HCT116 (cell line): ENCODE results near the gene NDRG3. TPM values are rescaled to one million over a fixed set of nuclear protein-coding genes. Genes with fewer than 3 reads are reported as not detected.

Experiments
- ATAC-seq: fragments of 200-7000 bp; cut with Tn5 transposase; 2 replicates; pipeline ENCODE4 v1.9.1; 2020; ENCODE audit warnings: mild to moderate bottlenecking, moderate library complexity
- BruUV-seq: library from RNA; stranded (reverse); fragments of 400-500 nt; replicated peaks from 2 replicates; lab custom pipeline; 2021; lab: Mats Ljungman, UMichigan
- CTCF ChIA-PET: fragments of 300-600 bp; sonication (Branson Sonifier 250); formaldehyde crosslinking; loops from one replicate; lab custom pipeline; 2021; ENCODE audit warnings: antibody characterized with exemption; lab: Charles Lee
- POLR2A ChIA-PET: fragments of 300-600, 350-600 bp; sonication (Branson Sonifier 250); formaldehyde crosslinking; loops from one replicate; lab custom pipeline; 2021; ENCODE audit warnings: antibody characterized with exemption; lab: Charles Lee
- RAD21 ChIA-PET, 2 experiments: fragments of 300-600 bp; sonication (Branson Sonifier 250); formaldehyde crosslinking; loops; one replicate each; lab custom pipeline; 2023; ENCODE audit warnings: low total read pairs in 2 of 2; ENCODE audit not compliant: uncharacterized antibody in 2 of 2, unreplicated experiment in 2 of 2, low non-redundant PET in 1 of 2; lab: Charles Lee
- DNase-seq: peaks from one replicate; pipeline ENCODE4 v3.0.0-alpha.2; 2010; ENCODE audit warnings: low read depth, low spot score
- H2AFZ ChIP-seq: fragments of 200-600 bp; shearing (Covaris generic), sonication (generic); 2 replicates; pipeline ENCODE4 v1.6.1; 2017; ENCODE audit warnings: low read depth, mixed run types, mixed read lengths, antibody characterized with exemption, low read length; ENCODE audit not compliant: poor library complexity, severe bottlenecking
- H3K27ac ChIP-seq: 2 replicates; pipeline ENCODE4 v1.5.1; 2012; ENCODE audit warnings: low read depth, low read length
- H3K27me3 ChIP-seq: fragments of 200-600 bp; sonication (generic); 2 replicates; pipeline ENCODE4 v1.6.1; 2016; ENCODE audit warnings: mixed run types, low read length, mixed read lengths; ENCODE audit not compliant: insufficient read depth
- H3K36me3 ChIP-seq, 2 experiments: fragments of 200-500 bp in 1 of 2; fragments of 200-600 bp in 1 of 2; sonication (Bioruptor generic) in 1 of 2; sonication (generic) in 1 of 2; 2 replicates each; pipeline versions ENCODE4 v1.5.1 to v1.6.1; 2014 to 2016; ENCODE audit warnings: low read length in 2 of 2, inconsistent platforms in 1 of 2, mixed read lengths in 1 of 2, mixed run types in 1 of 2; ENCODE audit not compliant: insufficient read depth in 2 of 2, control insufficient read depth in 1 of 2
- H3K4me1 ChIP-seq, 2 experiments: fragments of 200-600 bp in 1 of 2; sonication (generic) in 1 of 2; 2 replicates each; pipeline versions ENCODE4 v1.5.1 to v1.6.1; 2012 to 2017; ENCODE audit warnings: low read length in 2 of 2, inconsistent platforms in 1 of 2, mild to moderate bottlenecking in 1 of 2, mixed read lengths in 1 of 2, mixed run types in 1 of 2, moderate library complexity in 1 of 2; ENCODE audit not compliant: insufficient read depth in 2 of 2, control insufficient read depth in 1 of 2
- H3K4me2 ChIP-seq: fragments of 200-600 bp; sonication (generic); 2 replicates; pipeline ENCODE4 v1.6.1; 2017; ENCODE audit warnings: mixed run types, low read length, mixed read lengths
- H3K4me3 ChIP-seq, 2 experiments: fragments of 200-600 bp in 1 of 2; sonication (generic) in 1 of 2; replicated peaks in 1 of 2; 2 replicates each; pipeline ENCODE4 v1.5.1; 2011 to 2016; ENCODE audit warnings: low read length in 2 of 2, control low read depth in 1 of 2, low read depth in 1 of 2, mild to moderate bottlenecking in 1 of 2, mixed read lengths in 1 of 2, mixed run types in 1 of 2
- H3K79me2 ChIP-seq: fragments of 200-600 bp; sonication (generic); 2 replicates; pipeline ENCODE4 v1.6.1; 2017; ENCODE audit warnings: mild to moderate bottlenecking, mixed run types, low read length, moderate library complexity, mixed read lengths; ENCODE audit not compliant: insufficient read depth
- H3K9ac ChIP-seq: fragments of 200-600 bp; sonication (generic); 2 replicates; pipeline ENCODE4 v1.6.1; 2016; ENCODE audit warnings: low read length, mixed read lengths
- H3K9me2 ChIP-seq: fragments of 200-600 bp; sonication (generic), shearing (Covaris generic); 2 replicates; pipeline ENCODE4 v1.6.1; 2017; ENCODE audit warnings: mixed run types, mild to moderate bottlenecking, moderate library complexity; ENCODE audit not compliant: insufficient read depth
- H3K9me3 ChIP-seq, 2 experiments: fragments of 200-500 bp in 1 of 2; fragments of 200-600 bp in 1 of 2; sonication (Bioruptor generic) in 1 of 2; sonication (generic) in 1 of 2; 2 replicates each; pipeline ENCODE4 v1.6.1; 2014 to 2017; ENCODE audit warnings: low read length in 2 of 2, mixed read lengths in 2 of 2, inconsistent platforms in 1 of 2, low read depth in 1 of 2, mild to moderate bottlenecking in 1 of 2, mixed run types in 1 of 2, moderate library complexity in 1 of 2; ENCODE audit not compliant: control insufficient read depth in 1 of 2, insufficient read depth in 1 of 2
- H4K20me1 ChIP-seq: fragments of 200-600 bp; sonication (generic), shearing (Covaris generic); 2 replicates; pipeline ENCODE4 v1.6.1; 2017; ENCODE audit warnings: mixed run types, mild to moderate bottlenecking, moderate library complexity; ENCODE audit not compliant: insufficient read depth
- CBX3 ChIP-seq: IDR thresholded peaks from 2 replicates; pipeline ENCODE4 v1.6.1; 2012; ENCODE audit warnings: low read depth
- EGR1 ChIP-seq: IDR thresholded peaks from 2 replicates; pipeline ENCODE4 v1.6.1; 2012; ENCODE audit warnings: low read depth
- EZH2 ChIP-seq: fragments of 200-600 bp; sonication (generic); IDR thresholded peaks from 2 replicates; pipeline ENCODE4 v1.6.1; 2017; ENCODE audit warnings: antibody characterized with exemption, mixed run types
- EZH2phosphoT487 ChIP-seq: fragments of 200-600 bp; IDR thresholded peaks from 2 replicates; pipeline ENCODE4 v1.6.1; 2018; ENCODE audit warnings: antibody characterized with exemption, borderline replicate concordance
- FOSL1 ChIP-seq: IDR thresholded peaks from 2 replicates; pipeline ENCODE4 v1.6.1; 2012; ENCODE audit warnings: low read depth
- JUND ChIP-seq: IDR thresholded peaks from 2 replicates; pipeline ENCODE4 v1.6.1; 2012
- MAX ChIP-seq: IDR thresholded peaks from 2 replicates; pipeline ENCODE4 v1.6.1; 2012
- POLR2AphosphoS5 ChIP-seq: IDR thresholded peaks from 2 replicates; pipeline ENCODE4 v1.6.1; 2011; ENCODE audit warnings: mild to moderate bottlenecking, low read depth, low read length, moderate library complexity
- REST ChIP-seq: IDR thresholded peaks from 2 replicates; pipeline ENCODE4 v1.6.1; 2012; ENCODE audit warnings: low read depth
- SIN3A ChIP-seq: IDR thresholded peaks from 2 replicates; pipeline ENCODE4 v1.6.1; 2012; ENCODE audit warnings: low read depth
- SP1 ChIP-seq: IDR thresholded peaks from 2 replicates; pipeline ENCODE4 v1.6.1; 2012; ENCODE audit warnings: low read depth
- YY1 ChIP-seq: IDR thresholded peaks from 2 replicates; pipeline ENCODE4 v1.6.1; 2011; ENCODE audit warnings: low read length, low read depth, moderate library complexity, mild to moderate bottlenecking; ENCODE audit not compliant: insufficient replicate concordance; ENCODE audit errors: extremely low read depth
- intact Hi-C: fragments of 100-400 bp; cut with micrococcal nuclease; formaldehyde crosslinking; loops from 2 replicates; pipeline ENCODE4 v1.10.0; 2022
- total RNA-seq: library from RNA; stranded (reverse); gene quantifications from one replicate; pipeline ENCODE4 v1.2.1, GENCODE V29; 2021; ENCODE audit not compliant: unreplicated experiment
- TF ChIP-seq, protein P1 (sequence below): IDR thresholded peaks from 2 replicates; pipeline ENCODE4 v1.6.1; 2012
- TF ChIP-seq, protein P2 (sequence below), 3 experiments: fragments of 200-600 bp in 1 of 3; sonication (generic) in 1 of 3; IDR thresholded peaks in 2 of 3; conservative IDR thresholded peaks in 1 of 3; 2 replicates each; pipeline ENCODE4 v1.5.1; 2012 to 2017; ENCODE audit warnings: low read depth in 2 of 3, low read length in 2 of 3, antibody characterized with exemption in 1 of 3, borderline replicate concordance in 1 of 3, control low read depth in 1 of 3, mild to moderate bottlenecking in 1 of 3, mixed read lengths in 1 of 3, mixed run types in 1 of 3, moderate library complexity in 1 of 3; ENCODE audit not compliant: insufficient read depth in 1 of 3

The NDRG3 gene
- total RNA-seq, 1 experiment from 2014 or later: 29.3 TPM

DNA sequence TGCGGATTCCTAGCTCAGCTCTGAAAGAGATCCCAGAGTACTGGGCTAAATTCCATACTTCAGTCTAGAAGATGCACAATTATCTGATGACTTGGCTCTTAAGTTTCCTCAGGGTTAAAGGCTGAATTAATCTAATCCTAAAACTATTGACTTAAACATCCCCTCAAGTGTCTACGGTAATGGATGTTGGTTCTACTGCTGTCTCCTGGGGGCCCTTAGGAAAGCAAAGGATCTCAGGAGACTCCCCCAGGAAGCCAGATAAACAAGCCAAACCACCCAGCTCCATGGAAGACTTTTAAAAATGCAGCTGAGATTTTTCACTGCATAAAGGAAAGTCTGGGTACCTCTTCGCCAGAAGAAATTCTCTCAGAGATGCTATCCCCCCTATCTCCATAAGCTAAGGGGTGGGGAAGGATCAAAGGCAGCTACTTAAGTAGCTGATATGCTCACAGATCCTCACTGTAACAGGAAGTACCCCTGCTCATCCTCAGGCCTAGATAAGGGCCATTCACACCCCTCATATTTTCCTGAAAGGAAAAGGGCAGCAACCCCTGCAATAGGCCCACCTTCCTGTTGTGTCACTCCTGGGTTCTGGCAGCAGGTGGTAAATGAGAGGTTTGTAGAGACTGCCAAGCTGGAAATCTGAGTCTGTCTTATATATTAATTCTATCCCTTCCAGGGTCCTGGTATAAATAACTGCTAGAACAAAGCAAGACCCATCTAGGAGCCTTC lies 9.3 kb downstream of the NDRG3 start:
- no peak for ATAC-seq
- no TSS peak for BruUV-seq
- ChIA-PET RAD21 (no interaction called here), CTCF (interaction anchor here (0.9 to 1.7 kb wide), 3 partner anchors 18 to 37 kb away, joined by 3 to 6 read pairs (median 4); partner anchors contain the start of gene DSN1), POLR2A (no interaction called here)
- H2AFZ ChIP-seq: no peak overlapping the region
- no peak overlapping the region for H3K4me2 ChIP-seq
- intact Hi-C loops: no loop called here
- no peak overlapping the region for H3K9ac ChIP-seq
- H3K27ac ChIP-seq: no peak overlapping the region
- no peaks in the 10 kb centered on the region for H3K27me3 ChIP-seq
- no peak for TF ChIP-seq YY1
- no peak for TF ChIP-seq FOSL1
- no peak for TF ChIP-seq POLR2AphosphoS5
- TF ChIP-seq SIN3A: no peak
- no peak for TF ChIP-seq JUND
- TF ChIP-seq SP1: no peak
- TF ChIP-seq REST: no peak
- TF ChIP-seq EGR1: no peak
- TF ChIP-seq EZH2: no peak
- TF ChIP-seq, protein P1, sequence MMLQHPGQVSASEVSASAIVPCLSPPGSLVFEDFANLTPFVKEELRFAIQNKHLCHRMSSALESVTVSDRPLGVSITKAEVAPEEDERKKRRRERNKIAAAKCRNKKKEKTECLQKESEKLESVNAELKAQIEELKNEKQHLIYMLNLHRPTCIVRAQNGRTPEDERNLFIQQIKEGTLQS: no peak
- no peak for TF ChIP-seq MAX
- no peak for TF ChIP-seq EZH2phosphoT487
- no peak for TF ChIP-seq CBX3
- TF ChIP-seq, protein P2, sequence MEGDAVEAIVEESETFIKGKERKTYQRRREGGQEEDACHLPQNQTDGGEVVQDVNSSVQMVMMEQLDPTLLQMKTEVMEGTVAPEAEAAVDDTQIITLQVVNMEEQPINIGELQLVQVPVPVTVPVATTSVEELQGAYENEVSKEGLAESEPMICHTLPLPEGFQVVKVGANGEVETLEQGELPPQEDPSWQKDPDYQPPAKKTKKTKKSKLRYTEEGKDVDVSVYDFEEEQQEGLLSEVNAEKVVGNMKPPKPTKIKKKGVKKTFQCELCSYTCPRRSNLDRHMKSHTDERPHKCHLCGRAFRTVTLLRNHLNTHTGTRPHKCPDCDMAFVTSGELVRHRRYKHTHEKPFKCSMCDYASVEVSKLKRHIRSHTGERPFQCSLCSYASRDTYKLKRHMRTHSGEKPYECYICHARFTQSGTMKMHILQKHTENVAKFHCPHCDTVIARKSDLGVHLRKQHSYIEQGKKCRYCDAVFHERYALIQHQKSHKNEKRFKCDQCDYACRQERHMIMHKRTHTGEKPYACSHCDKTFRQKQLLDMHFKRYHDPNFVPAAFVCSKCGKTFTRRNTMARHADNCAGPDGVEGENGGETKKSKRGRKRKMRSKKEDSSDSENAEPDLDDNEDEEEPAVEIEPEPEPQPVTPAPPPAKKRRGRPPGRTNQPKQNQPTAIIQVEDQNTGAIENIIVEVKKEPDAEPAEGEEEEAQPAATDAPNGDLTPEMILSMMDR (IDR thresholded peaks at IDR 0.05 in 2 of 3, conservative IDR thresholded peaks at IDR 0.05 in 1 of 3; ENCODE audit: borderline replicate concordance in 1 of 3, insufficient read depth in 1 of 3, low read depth in 2 of 3, low read length in 2 of 3): no peak
- no peaks in the 10 kb centered on the region for H3K9me3 ChIP-seq
- H3K4me1 ChIP-seq: no peaks in the 10 kb centered on the region
- no peaks in the 10 kb centered on the region for H4K20me1 ChIP-seq
- no peaks in the 10 kb centered on the region for H3K9me2 ChIP-seq
- H3K36me3 ChIP-seq: no peaks in the 10 kb centered on the region
- DNase-seq: no peak
- H3K79me2 ChIP-seq: peaks cover 20% of the 10 kb centered on the region
- H3K4me3 ChIP-seq: no peak overlapping the region
